Naive B cell (primary cell): ENCODE results near the gene DEGS2. TPM values are rescaled to one million over a fixed set of nuclear protein-coding genes. Genes with fewer than 3 reads are reported as not detected.
A peak's percentile ranks its signal among the peaks of the same experiment; 100 is the strongest.
"Not testable (repeated sequence)": the region's sequence is repeated elsewhere in the genome, so short reads cannot be mapped to it uniquely, and the experiment has no call there.

Experiments
- ATAC-seq, 2 donors: fragments of 150-1000 bp; cut with Tn5 transposase; 2 replicates each; pipeline ENCODE4 v1.10.0; 2021; ENCODE audit warnings: low read depth in 2 of 2, mild to moderate bottlenecking in 2 of 2, moderate library complexity in 2 of 2
- DNase-seq: peaks from one replicate; pipeline ENCODE4 v3.0.0; 2022
- H3K27ac Mint-ChIP-seq, 6 donors: one replicate each; pipeline ENCODE4 v1.8.0; 2020 to 2022; ENCODE audit warnings: mild to moderate bottlenecking in 6 of 6, mixed read lengths in 6 of 6, moderate library complexity in 5 of 6, inconsistent platforms in 2 of 6
- H3K27me3 Mint-ChIP-seq, 3 donors: one replicate each; pipeline ENCODE4 v1.8.0; 2021 to 2022; ENCODE audit warnings: mixed read lengths in 3 of 3, mild to moderate bottlenecking in 1 of 3
- H3K36me3 Mint-ChIP-seq, 2 donors: one replicate each; pipeline ENCODE4 v1.8.0; 2020 to 2022; ENCODE audit warnings: mixed read lengths in 2 of 2, inconsistent platforms in 1 of 2, mild to moderate bottlenecking in 1 of 2
- H3K4me1 Mint-ChIP-seq, 3 donors: one replicate each; pipeline ENCODE4 v1.8.0; 2020 to 2022; ENCODE audit warnings: mixed read lengths in 3 of 3, inconsistent platforms in 1 of 3, mild to moderate bottlenecking in 1 of 3, moderate library complexity in 1 of 3
- H3K4me3 Mint-ChIP-seq, 8 donors: one replicate each; pipeline ENCODE4 v1.8.0; 2020 to 2022; ENCODE audit warnings: mild to moderate bottlenecking in 8 of 8, mixed read lengths in 8 of 8, moderate library complexity in 8 of 8, inconsistent platforms in 2 of 8
- H3K9me3 Mint-ChIP-seq, 7 donors: one replicate each; pipeline ENCODE4 v1.8.0; 2020 to 2022; ENCODE audit warnings: mixed read lengths in 7 of 7, mild to moderate bottlenecking in 5 of 7, inconsistent platforms in 2 of 7, moderate library complexity in 1 of 7
- polyA plus RNA-seq, 6 donors: library from polyadenylated mRNA; unstranded; fragments of 300-500 nt; fragmentation: Illumina TruSeq; gene quantifications; one replicate each; pipeline ENCODE4 v1.2.3, GENCODE V29; 2021; ENCODE audit warnings: low read depth in 6 of 6

Gene DEGS2
- polyA plus RNA-seq, 6 donors from 2014 or later = 0.29 to 3.6 (median 0.96) TPM

DNA sequence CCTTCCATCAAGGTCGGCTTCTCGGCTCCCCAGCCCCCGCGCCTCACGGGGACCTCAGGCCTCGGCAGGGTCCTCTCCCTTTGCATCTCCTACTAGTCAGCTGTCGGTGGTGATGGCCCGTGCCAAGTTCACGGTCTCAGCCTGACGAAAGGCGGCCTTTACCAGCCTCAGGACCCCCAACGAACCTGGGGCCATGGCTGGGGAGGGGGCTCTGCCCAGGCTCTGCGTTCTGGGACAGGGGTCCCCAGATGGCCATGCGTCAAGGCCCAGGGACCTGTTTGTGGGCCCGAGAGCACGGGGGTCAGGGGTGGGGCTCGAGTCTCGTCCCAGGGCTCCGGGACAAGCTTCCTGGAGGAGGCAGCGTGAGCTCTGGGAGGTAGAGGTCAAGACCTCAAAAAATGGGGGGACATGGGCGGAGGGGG lies 32.8 kb upstream of the DEGS2 start:
- Mint-ChIP-seq H3K27ac (peak overlapping the region in 3 of 6 donors; percentile 72 to 90 (median 79)), H3K4me3 (peak overlapping the region in 7 of 8 donors; percentile 47 to 89 (median 74)), H3K9me3 (no peaks in the 10 kb centered on the region), H3K27me3 (no peaks in the 10 kb centered on the region), H3K36me3 (no peaks in the 10 kb centered on the region), H3K4me1 (peaks cover 7 to 9% (median 9%) of the 10 kb centered on the region in 3 donors)
- ATAC-seq = no peak
- no peak for DNase-seq

DNA sequence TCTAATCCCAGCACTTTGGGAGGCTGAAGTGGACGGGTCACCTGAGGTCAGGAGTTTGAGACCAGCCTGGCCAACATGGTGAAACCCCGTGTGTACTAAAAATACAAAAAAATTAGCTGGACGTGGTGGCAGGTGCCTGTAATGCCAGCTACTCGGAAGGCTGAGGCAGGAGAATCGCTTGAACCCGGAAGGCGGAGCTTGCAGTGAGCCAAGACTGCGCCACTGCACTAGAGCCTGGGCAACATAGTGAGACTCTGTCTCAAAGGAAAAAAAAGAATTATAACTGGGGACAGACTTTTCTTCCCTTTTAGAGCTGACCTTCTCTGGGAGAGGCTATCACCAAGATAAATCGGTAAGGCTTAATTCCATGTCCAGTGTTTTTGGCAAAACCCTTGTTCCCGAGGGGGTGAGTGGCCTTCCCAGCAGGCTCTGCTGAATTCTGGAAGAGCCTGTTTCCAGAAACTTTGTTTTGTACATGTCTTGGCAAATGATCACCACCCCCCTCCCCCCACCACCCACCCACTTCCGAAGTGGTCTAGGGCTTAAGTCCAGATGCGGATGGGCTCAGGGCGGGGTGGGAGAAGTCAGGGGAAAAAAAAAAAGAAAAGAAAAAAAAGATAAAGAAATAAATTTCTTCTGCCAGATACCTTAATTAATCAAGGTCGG lies 32.3 kb upstream of the DEGS2 start:
- Mint-ChIP-seq H3K4me3 (peak overlapping the region in 4 of 8 donors; percentile 15 to 87 (median 56)), H3K27ac (peak overlapping the region in 3 of 6 donors; percentile 72 to 85 (median 82)), H3K27me3 (no peaks in the 10 kb centered on the region), H3K36me3 (no peaks in the 10 kb centered on the region), H3K4me1 (peaks cover 7 to 9% (median 9%) of the 10 kb centered on the region in 3 donors), H3K9me3 (no peaks in the 10 kb centered on the region)
- ATAC-seq = no peak
- no peak for DNase-seq

- Mint-ChIP-seq H3K27ac (peak overlapping the region in 1 of 6 donors; percentile 19), H3K36me3 (no peaks in the 10 kb centered on the region), H3K4me3 (no peak overlapping the region), H3K9me3 (no peaks in the 10 kb centered on the region), H3K4me1 (peaks cover 7 to 9% (median 9%) of the 10 kb centered on the region in 3 donors), H3K27me3 (no peaks in the 10 kb centered on the region)
- no peak for DNase-seq
- no peak for ATAC-seq
Measured at GRCh38 chr14:100190126-100190525, 30.7 kb upstream of the DEGS2 start.

GRCh38 chr14:100188392-100189030 lies 29.1 kb upstream of the DEGS2 start:
- peaks cover 5 to 6% (median 5%) of the 10 kb centered on the region in 3 donors for H3K4me1 Mint-ChIP-seq
- H3K4me3 Mint-ChIP-seq = no peak overlapping the region
- DNase-seq (no peak), ATAC-seq (no peak)
- H3K27ac Mint-ChIP-seq = peak overlapping the region in 2 of 6 donors; percentile 4 to 34
- H3K36me3 Mint-ChIP-seq = no peaks in the 10 kb centered on the region
- no peaks in the 10 kb centered on the region for H3K9me3 Mint-ChIP-seq
- H3K27me3 Mint-ChIP-seq = no peaks in the 10 kb centered on the region

DNA sequence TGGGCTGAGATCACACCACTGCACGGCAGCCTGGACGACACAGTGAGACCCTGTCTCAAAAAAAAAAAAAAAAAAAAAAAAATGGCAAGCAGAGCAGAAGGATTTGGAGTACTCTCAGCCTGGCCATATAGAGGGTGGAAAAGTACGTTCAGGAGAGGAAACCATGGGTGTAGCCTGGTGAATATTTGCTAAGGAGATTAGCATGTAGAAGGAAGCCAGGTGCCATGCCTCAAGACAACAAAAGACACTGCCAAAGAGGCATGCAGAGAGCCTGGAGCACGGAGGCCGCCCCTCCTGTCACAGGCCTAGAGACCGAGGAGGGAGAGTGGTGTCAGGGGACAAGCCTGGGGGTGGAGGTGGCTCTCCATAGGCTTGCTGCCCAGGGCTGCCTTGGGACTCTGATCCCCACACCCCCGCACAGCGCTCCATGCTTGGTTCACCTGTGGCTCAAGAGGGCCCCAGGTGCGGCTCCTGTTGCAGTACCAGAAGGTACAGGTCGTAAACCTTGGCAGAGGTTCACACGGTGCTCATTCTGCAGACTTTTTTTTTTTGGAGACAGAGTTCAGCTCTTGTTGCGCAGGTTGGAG lies 27.9 kb upstream of the DEGS2 start:
- ATAC-seq (no peak), DNase-seq (no peak)
- Mint-ChIP-seq H3K27ac (no peak overlapping the region), H3K27me3 (no peaks in the 10 kb centered on the region), H3K4me1 (no peaks in the 10 kb centered on the region), H3K36me3 (no peaks in the 10 kb centered on the region), H3K9me3 (no peaks in the 10 kb centered on the region), H3K4me3 (no peak overlapping the region)

DNA sequence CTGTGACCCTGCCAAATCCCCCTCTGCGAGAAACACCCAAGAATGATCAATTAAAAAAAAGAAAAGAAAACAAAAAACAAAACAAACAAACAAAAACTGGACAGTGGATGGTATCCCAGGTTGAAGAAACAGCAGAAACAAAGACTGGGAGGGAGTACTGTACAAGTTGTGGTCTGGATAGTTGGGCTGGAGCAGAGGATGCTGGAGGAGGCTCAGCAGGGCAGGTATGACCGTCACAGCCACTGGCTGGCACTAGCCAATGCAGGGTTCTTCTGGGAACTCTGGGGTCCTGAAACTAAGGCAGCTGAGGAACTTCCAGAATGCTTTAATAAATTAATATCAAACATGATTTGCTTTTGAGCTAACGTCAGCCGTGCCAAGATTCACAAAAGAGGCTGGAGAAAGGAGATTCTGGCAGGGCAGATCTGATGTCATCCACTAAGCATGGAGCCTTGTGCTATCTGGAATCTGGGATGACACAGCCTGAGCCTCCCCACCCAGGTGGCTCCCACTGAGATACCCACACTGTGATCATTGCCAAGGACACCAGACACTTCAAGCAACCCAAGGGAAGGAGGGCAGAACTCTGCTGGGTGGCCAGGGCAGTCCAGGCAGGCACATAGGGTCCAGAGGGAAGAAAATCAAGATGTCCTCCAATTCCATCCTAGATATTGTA lies 22.6 kb upstream of the DEGS2 start:
- H3K27me3 Mint-ChIP-seq, ATAC-seq, H3K4me1 Mint-ChIP-seq, H3K4me3 Mint-ChIP-seq, DNase-seq, H3K9me3 Mint-ChIP-seq, H3K36me3 Mint-ChIP-seq: not testable (repeated sequence)
- peak overlapping the region in 1 of 6 donors; percentile 56 for H3K27ac Mint-ChIP-seq

- ATAC-seq, DNase-seq, H3K9me3 Mint-ChIP-seq, H3K4me3 Mint-ChIP-seq, H3K27me3 Mint-ChIP-seq, H3K36me3 Mint-ChIP-seq, H3K27ac Mint-ChIP-seq, H3K4me1 Mint-ChIP-seq: not testable (repeated sequence)
Measured at GRCh38 chr14:100180671-100181070, 21.2 kb upstream of the DEGS2 start.

GRCh38 chr14:100178691-100179090 lies 19.2 kb upstream of the DEGS2 start:
- Mint-ChIP-seq H3K27ac (no peak overlapping the region), H3K4me1 (no peaks in the 10 kb centered on the region), H3K27me3 (peaks cover 0 to 13% (median 10%) of the 10 kb centered on the region in 3 donors), H3K4me3 (no peak overlapping the region), H3K36me3 (peaks cover 0 to 7% of the 10 kb centered on the region in 2 donors), H3K9me3 (no peaks in the 10 kb centered on the region)
- DNase-seq (no peak), ATAC-seq (no peak)

DNA sequence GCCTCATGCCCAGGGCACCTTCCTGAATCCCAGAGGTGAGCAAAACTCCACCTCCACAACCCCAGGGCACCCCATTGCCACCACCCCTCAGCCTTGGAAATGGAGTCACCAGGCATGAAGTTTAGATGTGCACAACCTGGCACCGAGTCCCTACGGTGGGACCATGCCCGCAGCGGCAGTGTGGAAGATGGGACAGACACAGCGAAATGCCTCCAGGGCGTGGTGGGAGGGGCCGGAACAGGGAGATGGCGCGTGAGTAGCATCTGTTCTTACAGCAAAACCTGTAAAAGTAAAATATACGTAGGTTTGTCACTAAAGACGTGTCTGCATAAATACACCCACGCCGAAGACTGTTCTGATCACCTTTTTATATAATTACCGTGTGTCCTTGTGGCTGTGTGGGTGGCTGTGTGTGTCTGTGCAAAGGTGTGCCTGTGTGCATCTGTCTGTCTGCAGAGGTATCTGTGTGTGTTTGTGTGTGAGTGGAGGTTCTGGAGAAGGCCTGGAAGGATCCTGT lies 17.4 kb upstream of the DEGS2 start:
- ATAC-seq (no peak), DNase-seq (no peak)
- peaks cover 0 to 21% (median 17%) of the 10 kb centered on the region in 3 donors for H3K27me3 Mint-ChIP-seq
- H3K36me3 Mint-ChIP-seq = peaks cover 0 to 7% of the 10 kb centered on the region in 2 donors
- H3K27ac Mint-ChIP-seq = peak overlapping the region in 1 of 6 donors; percentile 62
- H3K4me1 Mint-ChIP-seq = peaks cover 0 to 6% (median 2%) of the 10 kb centered on the region in 3 donors
- peak overlapping the region in 1 of 8 donors; percentile 9 for H3K4me3 Mint-ChIP-seq
- no peaks in the 10 kb centered on the region for H3K9me3 Mint-ChIP-seq

DNA sequence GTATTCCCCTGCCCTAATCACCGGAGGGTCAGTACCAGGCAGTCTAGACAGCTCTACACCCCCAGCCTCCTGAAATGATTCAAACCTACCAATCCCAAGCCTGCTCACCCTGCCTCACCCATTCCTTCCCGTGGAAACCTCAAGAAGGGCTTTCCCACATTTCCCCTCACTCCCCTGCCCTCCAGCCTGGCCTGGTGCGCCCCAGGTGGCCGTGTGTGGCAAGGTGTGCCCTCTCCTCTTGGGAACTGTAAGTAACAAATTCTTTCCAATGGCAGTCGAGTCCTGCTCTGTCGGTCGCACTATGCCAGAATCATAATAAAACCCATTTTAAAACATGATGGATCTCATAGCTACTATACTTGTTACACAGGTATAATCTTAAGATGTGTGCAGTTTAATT lies 13.9 kb upstream of the DEGS2 start:
- H3K27ac Mint-ChIP-seq = peak overlapping the region in 2 of 6 donors; percentile 9 to 85
- DNase-seq (no peak), ATAC-seq (no peak)
- peaks cover 0 to 22% (median 21%) of the 10 kb centered on the region in 3 donors for H3K27me3 Mint-ChIP-seq
- peaks cover 3 to 15% (median 5%) of the 10 kb centered on the region in 3 donors for H3K4me1 Mint-ChIP-seq
- peak overlapping the region in 1 of 8 donors; percentile 12 for H3K4me3 Mint-ChIP-seq
- H3K36me3 Mint-ChIP-seq = peaks cover 0 to 7% of the 10 kb centered on the region in 2 donors
- no peaks in the 10 kb centered on the region for H3K9me3 Mint-ChIP-seq

DNA sequence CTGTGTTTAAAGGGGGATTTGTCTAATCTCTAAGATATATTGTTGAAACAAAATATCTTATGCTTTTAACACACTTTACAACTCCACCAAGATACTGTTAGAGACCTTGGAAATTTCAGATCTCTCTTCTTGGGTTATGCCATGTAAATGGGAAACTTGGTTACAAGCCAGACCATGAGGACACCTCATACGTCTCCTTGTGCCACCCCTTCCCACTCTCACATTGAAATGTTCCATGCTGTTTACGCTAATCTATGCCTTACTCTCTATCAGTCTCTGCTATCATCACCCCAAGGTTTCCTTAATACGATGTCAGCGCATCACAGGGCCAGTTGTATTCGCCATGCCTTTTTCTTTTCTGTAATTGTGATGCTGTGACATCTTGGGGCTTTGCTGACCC lies 13.4 kb upstream of the DEGS2 start:
- peaks cover 4 to 16% (median 5%) of the 10 kb centered on the region in 3 donors for H3K4me1 Mint-ChIP-seq
- peaks cover 0 to 22% (median 21%) of the 10 kb centered on the region in 3 donors for H3K27me3 Mint-ChIP-seq
- H3K27ac Mint-ChIP-seq = no peak overlapping the region
- peaks cover 0 to 7% of the 10 kb centered on the region in 2 donors for H3K36me3 Mint-ChIP-seq
- DNase-seq (no peak), ATAC-seq (no peak)
- H3K9me3 Mint-ChIP-seq = no peaks in the 10 kb centered on the region
- H3K4me3 Mint-ChIP-seq = peak overlapping the region in 2 of 8 donors; percentile 12 to 76

DNA sequence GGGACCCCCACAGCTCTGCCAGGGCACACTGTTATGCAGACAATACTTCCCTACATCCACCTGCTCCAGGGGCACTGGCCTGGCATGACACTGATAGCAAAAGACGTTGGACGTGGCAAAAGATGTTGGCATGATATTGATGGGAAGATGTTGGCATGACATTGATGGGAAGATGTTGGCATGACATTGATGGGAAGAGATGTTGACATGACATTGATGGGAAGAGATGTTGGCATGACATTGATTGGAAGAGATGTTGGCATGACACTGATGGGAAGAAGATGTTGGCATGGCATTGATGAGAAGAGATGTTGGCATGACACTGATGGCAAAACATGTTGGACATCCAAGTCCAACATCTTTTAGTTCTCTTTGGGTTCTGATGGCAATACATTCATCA lies 11.4 kb upstream of the DEGS2 start:
- no peaks in the 10 kb centered on the region for H3K9me3 Mint-ChIP-seq
- peaks cover 0 to 22% (median 21%) of the 10 kb centered on the region in 3 donors for H3K27me3 Mint-ChIP-seq
- ATAC-seq (no peak), DNase-seq (no peak)
- no peak overlapping the region for H3K4me3 Mint-ChIP-seq
- H3K36me3 Mint-ChIP-seq = peaks cover 0 to 7% of the 10 kb centered on the region in 2 donors
- H3K4me1 Mint-ChIP-seq = peaks cover 13 to 24% (median 16%) of the 10 kb centered on the region in 3 donors
- H3K27ac Mint-ChIP-seq = peak overlapping the region in 4 of 6 donors; percentile 0 to 89 (median 44)

GRCh38 chr14:100168506-100168905 lies 9.1 kb upstream of the DEGS2 start:
- peaks cover 0 to 10% (median 6%) of the 10 kb centered on the region in 3 donors for H3K27me3 Mint-ChIP-seq
- DNase-seq (no peak), ATAC-seq (peak in 1 of 2 donors; percentile 26)
- no peaks in the 10 kb centered on the region for H3K36me3 Mint-ChIP-seq
- H3K4me3 Mint-ChIP-seq = peak overlapping the region in 2 of 8 donors; percentile 45 to 56
- peak overlapping the region in 1 of 6 donors; percentile 16 for H3K27ac Mint-ChIP-seq
- H3K9me3 Mint-ChIP-seq = no peaks in the 10 kb centered on the region
- peaks cover 13 to 24% (median 23%) of the 10 kb centered on the region in 3 donors for H3K4me1 Mint-ChIP-seq
